ENCODE measurements around the gene RTN4RL1.

The RTN4RL1 gene

GRCh38 chr17:2058586-2059546 is 33.7 kb upstream of the RTN4RL1 start:
- no peak for DNase-seq

GRCh38 chr17:2057760-2058585 is 32.8 kb upstream of the RTN4RL1 start:
- DNase-seq = no peak

- DNase-seq = no peak
Observed at GRCh38 chr17:2057175-2057759, 32.1 kb upstream of the RTN4RL1 start.

- DNase-seq = no peak
Observed at GRCh38 chr17:2056206-2057174, 31.4 kb upstream of the RTN4RL1 start.

GRCh38 chr17:2055292-2056205 is 30.4 kb upstream of the RTN4RL1 start:
- DNase-seq = no peak

- DNase-seq = no peak
Observed at GRCh38 chr17:2054512-2055291, 29.6 kb upstream of the RTN4RL1 start, which contains the start of gene HIC1. HIC1 (plus strand) TSS chr17:2055103; CDS start chr17:2056691, 1,588 bp downstream.

GRCh38 chr17:2054262-2054511 is 29.1 kb upstream of the RTN4RL1 start:
- no peak for DNase-seq

GRCh38 chr17:2053380-2054261 is 28.5 kb upstream of the RTN4RL1 start:
- no peak for DNase-seq

GRCh38 chr17:2051933-2052559 is 26.9 kb upstream of the RTN4RL1 start:
- no peak for DNase-seq

- DNase-seq = no peak
Observed at GRCh38 chr17:2051061-2051932, 26.2 kb upstream of the RTN4RL1 start.

GRCh38 chr17:2050300-2051060 is 25.3 kb upstream of the RTN4RL1 start:
- DNase-seq = no peak

GRCh38 chr17:2049333-2050299 is 24.5 kb upstream of the RTN4RL1 start:
- DNase-seq = no peak

- no peak for DNase-seq
Observed at GRCh38 chr17:2048805-2049204, 23.7 kb upstream of the RTN4RL1 start.

GRCh38 chr17:2047590-2047989 is 22.5 kb upstream of the RTN4RL1 start:
- DNase-seq = no peak

GRCh38 chr17:2044263-2044894 is 19.2 kb upstream of the RTN4RL1 start:
- DNase-seq = no peak
